Chondrocyte (in vitro differentiated cells): ENCODE data around the gene RAMACL. TPM values are rescaled to one million over a fixed set of nuclear protein-coding genes. Genes with fewer than 3 reads are reported as not detected.

Experiments used
- DNase-seq: peaks from one replicate; pipeline ENCODE4 v3.0.0; 2021; ENCODE audit warnings: mixed read lengths, low spot score
- H3K27ac Mint-ChIP-seq: one replicate; pipeline ENCODE4 v1.8.0; 2021; ENCODE audit warnings: mild to moderate bottlenecking, moderate library complexity, mixed read lengths; ENCODE audit not compliant: unreplicated experiment
- H3K27me3 Mint-ChIP-seq: 2 replicates; pipeline ENCODE4 v1.8.0; 2021; ENCODE audit warnings: low read depth, mixed read lengths
- H3K36me3 Mint-ChIP-seq: 2 replicates; pipeline ENCODE4 v1.8.0; 2021; ENCODE audit warnings: low read depth, mixed read lengths
- H3K4me1 Mint-ChIP-seq: 2 replicates; pipeline ENCODE4 v1.8.0; 2021; ENCODE audit warnings: low read depth, mild to moderate bottlenecking, mixed read lengths
- H3K4me3 Mint-ChIP-seq: one replicate; pipeline ENCODE4 v1.8.0; 2021; ENCODE audit warnings: mild to moderate bottlenecking, moderate library complexity, mixed read lengths; ENCODE audit not compliant: unreplicated experiment
- H3K9me3 Mint-ChIP-seq: 2 replicates; pipeline ENCODE4 v1.8.0; 2021; ENCODE audit warnings: low read depth, mixed read lengths
- CTCF ChIP-seq: fragments of 200-600 bp; sonication (generic); IDR thresholded peaks from 2 replicates; pipeline ENCODE4 v1.5.0; 2021; ENCODE audit warnings: antibody characterized with exemption, mild to moderate bottlenecking, moderate library complexity
- total RNA-seq: library from RNA; stranded (reverse); gene quantifications from 3 replicates; pipeline ENCODE4 v1.2.1, GENCODE V29; 2021

Gene RAMACL
- total RNA-seq, 1 donor from 2014 or later, result 1.7 TPM

DNA sequence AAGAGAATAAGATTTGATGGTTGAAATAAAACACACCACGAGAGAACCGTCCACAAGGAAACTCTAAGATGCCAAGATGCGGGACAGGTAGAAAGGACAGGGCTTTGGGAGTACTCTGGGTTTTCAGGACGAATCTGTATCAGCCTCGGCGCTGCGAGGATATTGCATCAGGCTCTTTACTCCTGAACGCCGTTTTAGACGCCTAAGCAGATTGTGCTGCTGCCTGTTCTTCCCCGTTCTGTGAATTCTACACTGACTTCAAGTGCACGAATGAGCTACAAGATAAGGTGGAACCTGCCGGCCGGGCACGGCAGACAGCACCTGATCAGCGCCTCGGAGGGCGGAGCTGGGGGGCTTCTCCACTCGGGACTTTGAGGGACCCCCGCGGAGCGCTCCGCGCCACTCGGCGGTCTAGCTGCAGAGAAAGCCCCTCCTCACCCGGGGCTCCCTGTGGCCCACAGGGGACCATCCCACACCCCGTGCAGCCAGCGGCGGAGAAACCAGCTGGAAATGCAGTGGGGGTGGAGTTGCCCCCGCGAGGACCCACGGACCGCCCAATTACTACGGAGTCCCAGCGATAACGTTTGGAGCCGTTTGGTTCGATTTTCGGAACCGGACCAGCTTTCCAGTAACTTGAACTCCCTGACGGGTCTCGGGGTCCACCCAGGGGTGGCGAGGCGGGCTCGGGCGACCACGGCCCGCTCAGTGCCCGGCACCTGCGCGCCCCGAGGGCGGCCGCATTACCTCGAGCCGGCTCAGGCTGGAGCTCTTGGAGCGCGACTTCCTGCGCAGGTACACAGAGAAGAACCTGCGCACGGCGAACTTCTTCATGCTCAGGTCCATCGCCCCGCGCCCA is 39.9 kb upstream of the RAMACL start:
- Mint-ChIP-seq H3K4me1 (peaks cover 57% of the 10 kb centered on the region), H3K4me3 (peak overlapping the region; percentile 88), H3K27ac (peak overlapping the region; percentile 95), H3K27me3 (no peaks in the 10 kb centered on the region), H3K9me3 (no peaks in the 10 kb centered on the region), H3K36me3 (no peaks in the 10 kb centered on the region)
- DNase-seq, result no peak
- no peak for TF ChIP-seq CTCF

- H3K4me3 Mint-ChIP-seq, result peak overlapping the region; percentile 88
Observed at GRCh38 chr6:166625356-166625755, 38.9 kb upstream of the RAMACL start.

GRCh38 chr6:166624275-166624674 is 37.8 kb upstream of the RAMACL start:
- no peak for DNase-seq
- no peak for TF ChIP-seq CTCF
- H3K36me3 Mint-ChIP-seq, result no peaks in the 10 kb centered on the region
- peaks cover 75% of the 10 kb centered on the region for H3K4me1 Mint-ChIP-seq
- peak overlapping the region; percentile 4 for H3K4me3 Mint-ChIP-seq
- no peaks in the 10 kb centered on the region for H3K27me3 Mint-ChIP-seq
- H3K27ac Mint-ChIP-seq, result peak overlapping the region; percentile 95
- no peaks in the 10 kb centered on the region for H3K9me3 Mint-ChIP-seq

More at GRCh38 chr6:166625356-166625755, 38.9 kb upstream of the RAMACL start:
- Mint-ChIP-seq H3K27ac (peak overlapping the region; percentile 95), H3K4me1 (peaks cover 68% of the 10 kb centered on the region), H3K27me3 (no peaks in the 10 kb centered on the region), H3K36me3 (no peaks in the 10 kb centered on the region), H3K9me3 (no peaks in the 10 kb centered on the region)
- no peak for DNase-seq
- TF ChIP-seq CTCF, result no peak

DNA sequence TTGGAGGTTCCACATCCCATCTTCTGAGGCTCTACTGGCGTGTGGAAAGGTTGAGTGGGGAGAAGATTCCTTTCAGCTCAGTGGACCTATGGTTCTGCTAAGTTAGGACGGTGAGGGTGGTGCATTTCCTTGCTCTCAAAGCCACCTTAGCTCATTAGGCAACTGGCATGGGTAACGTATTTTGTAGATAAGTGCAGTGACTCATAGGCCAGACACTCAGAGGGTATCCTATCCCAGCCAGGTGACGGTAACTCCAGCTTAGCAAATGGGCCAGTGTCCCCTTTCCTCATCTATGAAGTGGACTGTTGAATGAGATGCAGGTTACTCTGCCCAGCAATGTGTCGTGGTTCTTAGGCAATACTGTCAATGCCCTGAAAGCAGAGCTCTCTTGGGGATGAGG is 36.8 kb upstream of the RAMACL start:
- DNase-seq, result no peak
- Mint-ChIP-seq H3K27me3 (no peaks in the 10 kb centered on the region), H3K4me1 (peaks cover 81% of the 10 kb centered on the region), H3K4me3 (peak overlapping the region; percentile 31), H3K9me3 (no peaks in the 10 kb centered on the region), H3K27ac (peak overlapping the region; percentile 55), H3K36me3 (peaks cover 6% of the 10 kb centered on the region)
- no peak for TF ChIP-seq CTCF

- Mint-ChIP-seq H3K36me3 (peaks cover 13% of the 10 kb centered on the region), H3K27me3 (no peaks in the 10 kb centered on the region), H3K9me3 (no peaks in the 10 kb centered on the region), H3K27ac (peak overlapping the region; percentile 98), H3K4me3 (no peak overlapping the region), H3K4me1 (peaks cover 99% of the 10 kb centered on the region)
- no peak for TF ChIP-seq CTCF
- DNase-seq, result no peak
Observed at GRCh38 chr6:166621114-166621540, 34.6 kb upstream of the RAMACL start.
